Inferior parietal cortex (tissue), 1 donor: Measurements from ENCODE around the gene AHNAK.
A peak's percentile ranks its signal among the peaks of the same experiment; 100 is the strongest.
"Not testable (repeated sequence)": the region's sequence is repeated elsewhere in the genome, so short reads cannot be mapped to it uniquely, and the experiment has no call there.

ENCODE experiments used
- DNase-seq: peaks from one replicate; pipeline ENCODE4 v3.0.0-alpha.2; 2016; ENCODE audit errors: extremely low spot score

The AHNAK gene

DNA sequence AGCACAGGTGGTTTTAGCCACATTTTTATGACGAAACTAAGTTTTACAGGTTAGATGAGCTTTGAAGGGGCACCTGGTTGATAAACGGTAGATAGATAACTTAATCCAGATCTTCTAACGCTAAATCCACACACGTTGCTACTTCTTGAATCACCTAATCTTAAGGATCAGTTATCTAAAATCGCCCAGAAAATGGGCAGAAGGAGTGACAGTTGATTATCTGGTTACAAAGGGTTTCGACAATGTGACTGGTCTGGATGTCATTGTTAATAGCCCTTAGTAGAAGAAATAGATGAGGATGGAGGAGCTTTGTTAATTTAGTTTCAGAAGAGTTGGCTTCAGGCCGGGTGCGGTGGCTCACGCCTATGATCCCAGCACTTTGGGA, 84.1 kb downstream of the AHNAK start:
- DNase-seq: no peak

DNA sequence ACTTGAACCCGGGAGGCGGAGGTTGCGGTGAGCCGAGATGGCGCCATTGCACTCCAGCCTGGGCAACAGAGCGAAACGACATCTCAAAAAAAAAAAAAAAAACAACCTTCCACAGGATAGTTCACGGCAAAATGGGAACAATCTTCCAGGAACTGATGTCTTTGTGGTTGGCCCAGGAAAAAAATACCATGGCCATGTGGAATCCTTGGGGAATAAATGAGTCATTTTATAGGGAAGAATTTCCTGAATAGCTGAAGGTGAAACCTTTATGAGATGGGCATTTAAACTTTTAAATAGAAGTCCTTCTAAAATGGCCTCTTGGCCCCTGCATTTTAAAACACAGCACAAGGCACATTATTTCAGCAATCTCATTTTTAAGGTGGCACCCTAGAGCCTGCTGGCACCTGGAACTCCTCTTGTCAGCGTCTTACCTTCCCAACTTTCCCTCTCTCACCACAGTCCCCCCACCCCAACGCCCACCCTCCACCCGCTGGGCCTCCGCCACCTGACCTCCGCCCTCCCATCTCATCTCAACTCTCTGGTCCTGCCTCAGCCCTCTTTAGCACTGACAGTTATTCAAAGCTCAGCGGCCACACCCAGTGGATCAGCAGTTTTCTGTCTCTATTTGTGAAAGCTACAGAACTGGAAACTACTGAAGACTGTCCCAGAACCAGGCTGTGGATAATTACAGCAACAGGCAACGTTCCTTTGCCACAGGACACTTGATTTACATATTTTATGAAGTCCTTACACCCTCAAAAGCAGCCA, 84.7 kb downstream of the AHNAK start:
- DNase-seq: no peak

DNA sequence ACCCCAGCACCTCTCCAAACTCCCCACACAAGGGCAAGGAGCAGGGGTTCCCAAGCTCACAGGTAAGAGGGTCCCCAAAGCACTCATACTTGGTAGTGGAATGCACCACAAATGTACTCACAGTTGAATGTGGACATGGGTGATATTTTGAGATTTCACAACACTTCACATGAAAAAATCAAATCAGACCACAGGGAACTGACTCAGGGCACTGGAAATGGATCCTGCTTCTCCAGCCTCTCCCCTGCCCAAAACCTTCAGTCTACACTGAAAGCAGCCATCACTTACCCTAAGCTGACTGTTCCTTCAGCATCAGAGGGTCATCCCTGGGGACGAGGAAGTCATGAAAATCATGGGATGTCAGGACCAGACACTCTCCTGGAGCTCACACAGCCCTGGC, 87.5 kb downstream of the AHNAK start:
- no peak for DNase-seq

DNA sequence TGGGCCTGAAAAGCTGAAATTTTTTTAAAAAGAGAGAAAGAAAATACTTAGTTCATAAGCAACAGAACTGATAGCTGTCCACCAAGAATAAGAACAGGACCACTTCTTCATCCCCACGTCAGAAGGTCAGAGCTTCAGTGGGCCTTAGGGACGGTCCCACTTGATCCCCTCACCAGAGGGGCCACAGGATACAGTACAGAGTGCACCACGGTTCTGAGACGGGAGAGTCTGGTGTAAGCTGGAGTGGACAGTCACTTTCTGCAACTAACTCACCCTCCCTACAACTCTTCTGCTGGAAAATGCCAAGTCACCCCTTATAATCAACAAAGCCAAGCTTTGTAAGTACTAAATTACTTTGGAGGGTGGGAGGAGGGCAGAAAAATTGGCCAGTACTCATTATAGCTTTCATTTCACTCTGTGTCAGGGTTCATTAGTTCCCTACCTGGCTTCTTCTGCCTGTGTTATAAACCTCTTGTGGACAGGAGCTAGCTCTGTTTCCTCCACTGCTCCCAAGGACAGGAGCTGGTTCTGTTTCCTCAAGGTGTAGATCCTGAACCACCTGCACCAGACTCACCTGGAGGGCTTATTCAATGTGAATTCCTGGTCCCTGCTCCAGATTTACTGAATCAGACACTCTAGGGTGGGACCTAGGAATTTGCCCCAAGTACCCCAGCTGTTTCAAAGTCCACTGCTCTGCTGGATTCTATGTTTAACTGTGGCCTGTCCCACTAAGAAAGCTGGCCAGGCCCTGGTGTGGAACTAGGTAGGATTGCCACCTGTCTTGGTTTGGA, 88.2 kb downstream of the AHNAK start:
- DNase-seq: no peak

DNA sequence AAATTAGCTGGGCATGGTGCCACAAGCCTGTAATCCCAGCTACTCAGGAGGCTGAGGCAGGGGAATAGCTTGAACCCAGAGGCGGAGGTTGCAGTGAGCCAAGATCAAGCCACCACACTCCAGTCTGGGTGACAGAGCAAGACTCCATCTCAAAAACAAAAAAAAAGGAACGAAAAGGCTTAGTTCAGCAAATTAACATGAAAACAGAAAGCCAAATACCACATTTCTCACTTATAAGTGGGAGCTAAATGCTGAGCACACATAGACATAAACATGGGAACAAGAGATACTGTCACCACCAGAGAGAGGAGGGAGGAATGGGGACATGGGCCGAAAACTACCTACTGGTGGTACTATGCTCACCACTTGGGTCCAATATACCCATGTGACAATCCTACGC, 89.1 kb downstream of the AHNAK start:
- DNase-seq: no peak

DNA sequence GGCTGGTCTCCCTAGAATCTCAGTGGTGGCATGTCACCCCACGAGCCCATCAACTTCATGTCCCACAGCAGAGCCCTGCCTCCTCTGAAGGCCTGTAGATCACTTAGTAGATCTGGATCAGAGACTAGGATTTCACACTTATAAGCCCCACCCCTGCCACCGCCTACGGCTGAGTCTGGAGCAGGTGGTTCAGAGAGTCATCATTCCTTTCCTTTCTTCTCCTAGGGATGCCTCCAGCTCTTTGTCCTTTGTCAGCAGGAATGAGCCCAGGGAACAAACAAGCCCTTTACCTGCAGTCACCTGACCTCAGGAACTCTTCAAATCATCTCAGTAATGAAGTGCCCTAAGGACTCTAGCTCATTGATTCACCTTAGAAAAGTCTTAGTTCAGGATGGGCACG, 90.0 kb downstream of the AHNAK start:
- DNase-seq: no peak

DNA sequence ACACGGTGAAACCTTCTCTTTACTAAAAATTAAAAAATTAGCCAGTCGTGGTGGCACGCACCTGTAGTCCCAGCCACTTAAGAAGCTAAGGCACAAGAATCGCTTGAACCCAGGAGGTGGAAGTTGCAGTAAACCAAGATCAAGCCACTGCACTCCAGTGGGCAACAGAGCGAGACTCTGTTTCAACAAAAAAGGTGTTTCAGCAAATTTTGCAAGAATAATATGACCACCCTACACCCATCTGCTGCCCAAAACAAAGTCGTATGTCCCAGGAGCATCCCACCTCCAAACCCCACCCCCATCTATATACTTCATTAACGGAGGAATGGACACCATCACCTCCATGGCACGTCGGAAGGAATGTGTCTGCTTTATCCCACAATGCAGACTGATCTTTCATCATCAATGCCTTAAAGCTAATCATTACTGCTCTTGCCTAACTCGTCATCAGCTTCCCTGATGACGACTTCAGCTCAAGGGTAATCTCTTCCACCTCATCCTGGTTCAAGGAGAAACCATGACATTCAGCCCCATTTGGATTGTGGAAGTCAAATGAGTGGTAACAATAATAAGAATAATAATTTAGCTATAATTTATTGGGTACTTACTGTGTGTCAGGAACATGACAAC, 93.7 kb downstream of the AHNAK start:
- no peak for DNase-seq

DNA sequence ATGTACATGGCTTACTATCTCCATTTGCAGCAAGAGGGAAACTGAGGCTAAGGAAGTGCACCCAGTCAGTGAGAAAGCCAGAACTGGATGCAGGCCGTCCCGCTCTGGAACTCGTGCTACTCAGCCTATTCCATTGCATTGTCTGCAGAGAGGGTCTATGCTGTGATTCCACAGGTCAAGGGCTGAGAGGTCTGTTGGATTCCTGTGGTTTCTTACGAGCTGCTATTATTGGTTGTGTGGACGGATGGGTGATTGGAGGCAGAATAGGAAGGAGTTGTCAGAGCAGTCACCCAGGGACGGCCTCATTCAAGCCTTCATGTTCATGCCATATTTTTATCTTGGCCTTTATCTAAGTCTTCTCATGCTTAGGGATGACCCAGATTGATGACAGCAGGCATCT, 94.3 kb downstream of the AHNAK start:
- no peak for DNase-seq

DNA sequence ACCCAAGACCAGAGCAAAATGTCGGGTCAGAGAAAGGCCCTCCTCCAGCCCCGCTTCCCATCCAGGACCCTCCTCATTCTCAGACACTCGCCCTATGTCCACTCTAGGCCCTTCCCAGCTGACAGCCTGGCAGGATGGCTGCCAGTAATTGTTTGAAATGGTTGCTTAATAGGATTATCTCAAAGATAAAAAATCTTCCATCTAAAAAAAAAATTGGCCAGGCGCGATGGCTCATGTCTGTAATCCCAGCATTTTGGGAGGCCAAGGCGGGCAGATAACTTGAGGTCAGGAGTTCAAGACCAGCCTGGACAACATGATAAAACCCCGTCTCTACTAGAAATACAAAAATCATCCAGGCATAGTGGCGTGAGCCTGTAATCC, 95.4 kb downstream of the AHNAK start:
- DNase-seq: no peak

DNA sequence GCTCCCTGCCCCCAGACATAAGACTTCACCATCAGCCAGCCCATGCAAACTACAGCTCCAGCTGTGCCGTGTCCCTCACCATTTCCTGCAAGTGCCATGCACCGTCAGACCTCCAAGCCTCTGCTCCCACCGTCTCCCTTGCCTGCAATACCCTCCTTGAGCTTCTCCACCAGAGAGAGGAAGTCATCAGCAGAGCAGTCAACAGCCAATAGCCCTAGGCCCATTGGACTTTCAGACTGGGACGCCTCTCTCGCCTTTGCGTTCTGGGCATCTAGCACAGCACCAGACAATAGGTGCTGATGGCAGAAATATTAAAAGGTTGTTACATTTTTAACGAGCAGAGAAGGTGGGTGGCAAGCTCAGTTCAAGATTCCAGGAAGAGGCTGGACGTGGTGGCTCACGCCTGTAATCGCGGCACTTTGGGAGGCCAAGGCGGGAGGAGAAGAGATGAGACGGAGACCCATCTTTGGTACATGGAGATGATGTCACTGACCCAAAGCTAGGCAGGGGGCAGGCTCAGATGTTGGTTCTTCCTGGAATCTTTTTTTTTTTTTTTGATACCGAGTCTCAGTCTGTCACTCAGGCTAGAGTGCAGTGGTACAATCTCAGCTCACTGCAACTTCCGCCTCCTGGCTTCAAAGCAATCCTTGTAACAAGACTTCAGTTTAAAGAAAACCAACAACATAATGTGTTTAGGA, 95.9 kb downstream of the AHNAK start:
- DNase-seq: no peak

DNA sequence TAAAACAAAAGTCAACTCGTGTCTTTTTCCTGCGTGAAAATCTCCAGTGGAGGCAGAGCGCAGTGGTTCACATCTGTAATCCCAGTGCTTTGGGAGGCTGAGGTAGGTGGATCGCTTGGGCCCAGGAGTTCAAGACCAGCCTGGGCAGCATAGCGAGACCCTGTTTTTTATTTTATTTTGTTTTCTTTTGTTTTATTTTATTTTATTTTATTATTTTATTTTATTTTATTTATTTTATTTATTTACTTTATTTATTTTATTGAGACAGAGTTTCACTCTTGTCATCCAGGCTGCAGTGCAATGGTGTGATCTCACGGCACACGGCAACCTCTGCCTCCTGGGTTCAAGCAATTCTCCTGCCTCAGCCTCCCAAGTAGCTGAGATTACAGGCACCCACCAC, 96.7 kb downstream of the AHNAK start:
- DNase-seq: not testable (repeated sequence)

DNA sequence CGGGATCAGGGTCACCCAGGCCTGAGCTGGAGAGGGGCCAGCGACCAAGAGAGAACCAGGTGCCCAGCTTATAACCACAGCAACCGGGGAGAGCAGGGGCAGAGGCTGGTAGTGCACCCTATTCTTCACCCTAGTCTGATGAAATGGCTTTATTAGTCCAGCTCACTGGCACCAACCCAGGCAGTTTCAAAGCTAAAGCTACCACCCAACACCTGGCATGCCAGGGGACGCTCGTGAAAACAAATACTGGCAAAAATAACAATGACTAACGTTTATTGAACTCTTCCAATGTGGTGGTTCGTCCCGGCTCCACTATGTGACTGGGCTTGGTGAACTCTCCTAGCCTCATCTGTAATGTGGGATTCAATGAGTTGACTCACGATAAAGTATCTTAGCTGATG, 97.2 kb downstream of the AHNAK start:
- no peak for DNase-seq

DNA sequence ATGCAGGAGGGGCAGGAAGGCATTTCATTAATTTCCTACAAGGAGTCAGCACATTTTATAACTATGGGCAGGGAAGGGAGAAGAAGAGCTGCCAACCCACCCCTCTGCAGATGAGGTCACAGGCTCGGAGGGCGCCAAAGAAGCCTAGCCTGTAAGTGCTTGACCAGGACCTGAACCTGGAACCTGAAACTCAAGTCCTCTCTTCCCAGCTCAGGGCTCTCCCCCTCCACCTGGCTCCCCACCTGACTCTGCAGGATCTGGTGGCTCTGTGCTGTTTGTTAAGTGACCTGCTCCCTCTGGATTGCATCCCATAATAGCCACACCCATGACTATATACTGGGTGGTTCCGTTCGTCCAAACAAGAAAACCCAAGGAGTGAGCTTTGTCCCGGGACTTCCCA, 100.5 kb downstream of the AHNAK start:
- no peak for DNase-seq

DNA sequence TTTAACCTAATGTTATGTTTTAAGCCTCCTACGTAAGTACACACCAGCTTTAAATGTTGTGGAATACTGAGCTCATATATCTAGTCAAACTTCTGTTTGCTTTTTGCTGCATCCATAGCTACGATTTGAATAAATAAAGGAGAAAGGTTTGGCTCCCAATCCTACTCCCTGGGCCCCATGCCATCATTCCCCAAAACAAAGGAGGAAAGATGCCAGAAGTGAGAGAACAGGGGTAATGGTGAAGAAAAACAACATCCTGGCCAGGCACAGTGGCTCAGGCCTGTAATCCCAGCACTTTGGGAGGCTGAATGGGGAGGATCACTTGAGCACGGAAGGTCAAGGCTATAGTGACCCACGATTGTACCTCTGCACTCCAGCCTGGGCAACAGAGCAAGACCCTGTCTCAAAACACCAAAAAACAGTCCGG, 101.3 kb downstream of the AHNAK start:
- DNase-seq: no peak

DNA sequence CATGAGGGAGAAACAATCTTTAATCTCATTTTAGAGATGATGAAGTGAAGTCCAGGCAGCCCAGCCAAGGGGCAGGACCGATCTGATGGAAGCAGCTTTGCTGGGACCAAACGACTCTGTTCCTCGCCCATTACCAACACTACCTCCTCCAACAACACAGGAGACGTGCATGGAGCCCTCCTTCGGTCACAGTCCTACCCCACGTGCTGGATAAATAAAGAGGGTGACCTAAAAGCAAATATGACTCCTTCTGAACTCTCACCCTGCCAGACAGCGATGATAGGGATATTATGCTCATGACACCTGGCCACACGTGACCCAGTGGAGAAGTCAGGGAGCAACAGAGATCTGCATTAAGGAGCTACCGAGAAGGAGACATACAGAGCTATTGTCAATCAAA, 101.8 kb downstream of the AHNAK start:
- no peak for DNase-seq

DNA sequence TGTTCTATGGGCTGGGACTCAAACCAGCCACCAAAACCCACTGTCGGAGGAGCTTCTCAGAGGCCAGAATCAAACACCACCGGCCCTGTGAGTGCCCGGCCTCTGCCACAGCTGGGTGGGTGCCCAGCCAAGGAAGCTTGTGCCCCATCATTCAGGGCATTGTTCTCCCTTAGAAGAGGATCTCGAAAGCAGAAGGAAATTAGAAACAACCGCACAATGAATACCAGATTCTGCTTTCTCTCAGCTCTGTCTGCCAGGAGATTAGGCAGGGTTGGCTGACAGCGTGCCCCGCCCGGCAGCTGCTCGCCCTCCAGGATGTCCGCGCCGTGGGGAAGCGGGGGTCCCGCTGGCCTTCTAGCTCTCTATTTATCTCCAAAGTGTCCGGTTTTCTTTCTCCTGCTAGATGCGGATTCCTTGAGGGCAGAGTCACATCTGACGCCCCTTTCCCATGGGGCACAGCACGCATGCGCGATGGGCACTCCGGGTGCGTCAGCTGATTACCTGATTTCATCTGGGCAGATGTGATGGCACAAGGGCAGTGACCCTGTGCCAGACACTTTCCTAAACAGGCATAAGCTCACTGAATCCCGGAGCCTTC, 102.3 kb downstream of the AHNAK start:
- peak; percentile 71 for DNase-seq

DNA sequence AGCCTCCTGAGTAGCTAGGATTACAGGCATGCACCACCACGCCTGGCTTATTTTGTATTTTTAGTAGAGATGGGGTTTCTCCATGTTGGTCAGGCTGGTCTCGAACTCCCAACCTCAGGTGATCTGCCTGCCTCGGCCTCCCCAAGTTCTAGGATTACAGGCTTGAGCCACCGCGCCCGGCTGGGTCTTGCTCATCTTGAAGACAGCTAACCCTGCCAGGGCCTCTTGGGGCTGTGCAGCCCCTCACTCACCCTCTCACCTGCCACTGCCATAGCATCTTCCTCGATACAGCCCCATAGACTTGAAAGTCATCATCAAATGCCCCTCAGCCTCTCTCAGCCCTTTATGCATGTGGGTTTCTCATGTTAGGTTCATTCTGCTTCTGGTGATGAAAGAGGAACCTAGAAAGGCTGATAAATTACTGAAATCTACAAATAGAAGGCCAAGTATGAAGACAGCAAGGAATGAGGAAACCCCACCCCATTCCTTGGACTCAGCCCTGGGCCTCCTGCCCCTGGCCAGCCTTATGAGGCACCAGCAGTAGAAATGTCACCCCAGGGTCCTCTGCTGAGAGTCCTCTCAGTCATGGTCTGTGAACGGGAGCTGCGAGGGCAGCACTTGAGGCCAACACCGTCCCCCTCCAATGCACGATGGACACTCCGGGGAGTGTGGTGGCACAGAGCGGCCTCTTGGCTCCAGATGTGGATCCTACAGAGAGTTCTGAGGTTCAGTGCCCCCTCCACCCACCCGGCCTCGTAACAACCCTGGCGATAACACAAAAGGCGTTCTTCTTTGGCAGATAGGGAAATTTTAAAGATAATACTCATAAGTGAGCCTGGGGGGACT, 103.0 kb downstream of the AHNAK start:
- DNase-seq: no peak

DNA sequence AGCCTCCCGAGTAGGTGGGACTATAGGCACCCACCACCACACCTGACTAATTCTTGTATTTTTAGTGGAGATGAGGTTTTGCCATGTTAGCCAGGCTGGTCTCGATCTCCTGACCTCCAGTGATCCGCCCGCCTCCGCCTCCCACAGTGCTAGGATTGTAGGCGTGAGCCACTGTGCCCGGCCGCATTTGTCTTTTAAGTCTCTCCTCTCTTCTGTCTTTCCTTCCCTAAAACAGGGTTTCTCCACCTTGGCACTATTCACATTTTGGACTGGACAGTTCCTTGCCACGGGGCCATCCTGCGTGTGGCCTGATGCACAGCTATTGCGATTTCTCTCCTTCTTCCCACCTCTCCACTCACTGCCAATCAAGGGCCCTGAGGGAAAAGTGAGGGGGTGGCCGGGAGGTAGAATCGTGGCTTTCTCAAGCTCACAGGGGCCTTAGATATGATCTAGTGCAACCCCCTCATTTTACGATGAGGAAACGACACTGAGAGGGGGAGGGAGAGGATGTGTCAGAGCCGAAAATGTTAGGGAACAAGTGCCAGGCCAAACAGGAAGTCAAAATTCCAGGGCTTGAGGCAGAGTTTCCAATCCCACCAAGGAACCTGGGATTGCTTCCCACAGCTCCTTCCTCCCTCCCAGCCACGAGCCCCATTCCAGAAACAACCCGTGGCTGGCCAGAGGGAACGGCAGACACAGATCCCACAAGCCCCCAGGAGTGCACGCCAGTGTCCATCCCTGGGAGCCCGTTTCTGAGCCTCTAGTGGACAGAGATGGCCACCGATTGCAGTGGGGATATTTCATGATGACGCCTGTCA, 106.6 kb downstream of the AHNAK start:
- DNase-seq: no peak

DNA sequence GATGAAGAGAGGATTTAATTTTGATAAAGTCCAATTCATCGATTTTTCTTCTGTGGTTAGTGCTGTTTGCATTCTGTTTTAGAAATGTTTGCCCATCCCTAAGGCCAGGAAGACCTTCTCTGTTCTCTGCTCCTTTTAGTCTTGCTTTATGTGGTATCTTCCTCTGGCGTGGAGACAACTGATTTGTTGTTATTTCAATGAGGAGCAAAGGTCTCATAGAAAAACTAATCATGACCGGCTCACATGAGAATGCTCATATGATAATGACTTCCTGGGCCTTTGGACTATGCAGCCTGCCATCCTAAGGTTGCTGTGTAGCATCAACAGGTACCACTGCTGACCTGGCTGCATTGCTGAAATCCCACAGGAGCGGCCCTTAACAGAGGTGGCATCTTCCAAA, 108.0 kb downstream of the AHNAK start:
- DNase-seq: no peak

DNA sequence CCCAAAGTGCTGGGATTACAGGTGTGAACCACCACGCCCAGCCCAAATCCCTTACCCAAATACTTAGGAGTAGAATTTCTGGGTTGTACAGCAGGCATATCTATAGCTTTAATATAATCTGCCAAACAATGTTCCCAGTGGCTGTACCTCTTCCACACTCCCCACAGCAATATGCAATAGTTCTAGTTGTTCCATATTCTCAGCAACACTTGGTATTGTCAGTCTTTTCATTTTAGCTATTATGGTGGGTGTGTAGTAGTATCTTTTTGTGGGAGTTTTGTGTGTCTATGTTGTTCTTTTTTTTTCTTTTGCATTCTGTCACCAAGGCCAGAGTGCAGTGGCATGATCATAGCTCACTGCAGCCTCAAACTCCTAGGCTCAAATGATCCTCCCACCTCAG, 109.0 kb downstream of the AHNAK start:
- DNase-seq: no peak
